Stimulated activated CD4-positive, alpha-beta T cell treated with anti-CD3 and anti-CD28 coated beads, Interleukin-4, amount 100 ng/mL, for 4 hours (primary cell): Measurements from ENCODE around the gene GCDH.
"Not testable (repeated sequence)": the region's sequence is repeated elsewhere in the genome, so short reads cannot be mapped to it uniquely, and the experiment has no call there.

Experiments
- DNase-seq, 2 experiments: peaks; one replicate each; pipeline ENCODE4 v3.0.0-alpha.2; 2020

Gene GCDH

GRCh38 chr19:12872941-12873890 is 17.7 kb upstream of the GCDH start:
- DNase-seq = peak in 1 of 2 experiments; percentile 40

- DNase-seq = no peak
Observed at GRCh38 chr19:12873891-12874745, 16.8 kb upstream of the GCDH start.

- DNase-seq = no peak
Observed at GRCh38 chr19:12875086-12875485, 15.9 kb upstream of the GCDH start.

GRCh38 chr19:12880551-12881171 is 10.3 kb upstream of the GCDH start:
- no peak for DNase-seq

- DNase-seq = peak; percentile 85 to 88
Observed at GRCh38 chr19:12881172-12881808, 9.7 kb upstream of the GCDH start, which contains the start of gene DNASE2. Gene DNASE2 (minus strand): TSS chr19:12881449. CDS start chr19:12881375, 74 bp downstream.

GRCh38 chr19:12882589-12882988 is 8.4 kb upstream of the GCDH start:
- no peak for DNase-seq

- no peak for DNase-seq
Observed at GRCh38 chr19:12884202-12884601, 6.8 kb upstream of the GCDH start.

- no peak for DNase-seq
Observed at GRCh38 chr19:12884627-12884925, 6.4 kb upstream of the GCDH start.

- peak; percentile 89 to 91 for DNase-seq
Observed at GRCh38 chr19:12884926-12885748, 5.8 kb upstream of the GCDH start.

- DNase-seq = no peak
Observed at GRCh38 chr19:12885749-12886650, 5.0 kb upstream of the GCDH start.

- DNase-seq = no peak
Observed at GRCh38 chr19:12886651-12886968, 4.3 kb upstream of the GCDH start.

GRCh38 chr19:12886969-12887747 is 3.8 kb upstream of the GCDH start, which contains the start of gene KLF1:
Gene KLF1 (minus strand): TSS chr19:12887201. CDS start chr19:12887140, 61 bp downstream.
- no peak for DNase-seq

- DNase-seq = no peak
Observed at GRCh38 chr19:12888006-12888603, 2.9 kb upstream of the GCDH start.

- DNase-seq = not testable (repeated sequence)
Observed at GRCh38 chr19:12890299-12890786, 617 bp upstream of the GCDH start.

GRCh38 chr19:12891553-12892021 is 627 bp downstream of the GCDH start:
- DNase-seq = no peak

GRCh38 chr19:12893582-12893981 is 2.6 kb downstream of the GCDH start:
- DNase-seq = no peak

GRCh38 chr19:12896460-12896859 is 5.5 kb downstream of the GCDH start:
- DNase-seq = no peak

GRCh38 chr19:12899891-12900518 is 9.0 kb downstream of the GCDH start:
- no peak for DNase-seq

- DNase-seq = no peak
Observed at GRCh38 chr19:12907166-12907565, 16.2 kb downstream of the GCDH start.
